Thymus (tissue), 11 donors: ENCODE measurements around the gene NDST3. TPM values are rescaled to one million over a fixed set of nuclear protein-coding genes. Genes with fewer than 3 reads are reported as not detected.
"Not testable (repeated sequence)": the region's sequence is repeated elsewhere in the genome, so short reads cannot be mapped to it uniquely, and the experiment has no call there.

Experiments
- DNase-seq, 9 donors: peaks; one replicate each; pipeline ENCODE4 v3.0.0-alpha.2; 2013; ENCODE audit warnings: low spot score in 9 of 9, low read depth in 6 of 9, missing footprints in 1 of 9
- H3K27ac ChIP-seq, 2 donors: one replicate each; pipeline ENCODE4 v1.5.1; 2013; ENCODE audit warnings: control low read depth in 1 of 2, low read depth in 1 of 2, low read length in 1 of 2, mild to moderate bottlenecking in 1 of 2, moderate library complexity in 1 of 2
- H3K27me3 ChIP-seq, 2 donors: one replicate each; pipeline ENCODE4 v1.5.1; 2013; ENCODE audit warnings: low read length in 1 of 2; ENCODE audit not compliant: control insufficient read depth in 2 of 2, insufficient read depth in 1 of 2
- H3K36me3 ChIP-seq, 2 donors: one replicate each; pipeline ENCODE4 v1.5.1; 2013; ENCODE audit warnings: low read length in 1 of 2, mild to moderate bottlenecking in 1 of 2, moderate library complexity in 1 of 2; ENCODE audit not compliant: control insufficient read depth in 2 of 2, insufficient read depth in 2 of 2
- H3K4me1 ChIP-seq, 2 donors: one replicate each; pipeline ENCODE4 v1.5.1; 2013; ENCODE audit warnings: low read length in 2 of 2; ENCODE audit not compliant: control insufficient read depth in 2 of 2, insufficient read depth in 2 of 2
- H3K4me3 ChIP-seq, 2 donors: one replicate each; pipeline ENCODE4 v1.5.1; 2013; ENCODE audit warnings: low read length in 2 of 2, control low read depth in 1 of 2, mild to moderate bottlenecking in 1 of 2
- H3K9me3 ChIP-seq, 2 donors: one replicate each; pipeline ENCODE4 v1.5.1; 2013; ENCODE audit warnings: low read length in 1 of 2, mild to moderate bottlenecking in 1 of 2; ENCODE audit not compliant: control insufficient read depth in 2 of 2, insufficient read depth in 1 of 2
- WGBS: extraction: QIAGEN DNeasy Blood & Tissue Kit; methylation state at CpG from one replicate; pipeline ENCODE4 v1.1.7; 2013; 5-methylcytosine and 5-hydroxymethylcytosine counted together
- polyA plus RNA-seq: library from polyadenylated mRNA; stranded (reverse); fragments of 200-250 nt; gene quantifications from one replicate; pipeline ENCODE4 v1.2.3, GENCODE V29; 2013
- total RNA-seq: library from RNA; stranded (reverse); fragments of 120-200 nt; gene quantifications from one replicate; pipeline ENCODE4 v1.2.4, GENCODE V29; 2013
- donor health status: healthy.

NDST3 gene
- total and polyA plus RNA-seq, 2 donors = 1.0 to 5.7 TPM

DNA sequence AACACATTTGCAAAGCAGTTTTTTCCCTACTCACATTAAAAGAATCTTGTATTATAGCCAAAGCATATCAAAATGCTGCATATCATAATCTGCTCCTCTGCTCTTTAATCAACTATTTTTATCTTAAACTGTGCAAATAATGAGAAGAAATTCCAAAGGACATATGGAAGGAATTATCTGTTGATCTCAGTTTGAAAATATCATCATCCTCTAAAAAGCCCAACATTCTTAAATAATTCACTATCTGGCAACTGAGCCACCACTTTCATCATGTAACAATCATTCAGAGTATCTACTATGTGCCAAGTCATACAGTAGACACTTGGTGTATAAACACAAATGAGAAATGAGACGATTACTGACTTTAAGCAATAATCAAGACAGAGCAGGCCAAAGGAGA lies 255.5 kb downstream of the NDST3 start:
- no peak for DNase-seq
- 93% methylated on average over 1 of the region's 1 CpG for WGBS

DNA sequence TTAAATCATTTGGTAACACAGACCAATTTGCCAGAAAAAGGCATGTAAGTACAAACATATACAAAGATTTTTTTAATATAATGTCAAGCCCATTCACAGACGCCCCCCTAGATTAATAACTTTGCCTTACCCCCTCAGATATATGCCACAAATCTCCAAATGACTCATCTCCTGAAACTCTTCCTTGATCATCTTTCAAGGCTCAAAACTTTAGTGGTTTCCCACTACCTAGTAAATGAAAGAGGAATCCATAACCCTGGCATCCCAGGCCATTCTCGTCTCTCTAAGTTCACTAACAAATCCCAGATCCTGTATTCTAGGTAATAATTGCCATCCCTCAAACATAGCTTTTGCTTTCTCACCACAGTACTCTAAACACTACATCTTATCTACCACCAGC lies 256.7 kb downstream of the NDST3 start:
- no peak for DNase-seq
- H3K27me3 ChIP-seq = no peaks in the 10 kb centered on the region
- 92% methylated on average over 2 of the region's 2 CpGs for WGBS
- H3K4me1 ChIP-seq = no peaks in the 10 kb centered on the region
- H3K36me3 ChIP-seq = no peaks in the 10 kb centered on the region
- H3K9me3 ChIP-seq = no peaks in the 10 kb centered on the region
- H3K27ac ChIP-seq = no peak overlapping the region
- H3K4me3 ChIP-seq = no peak overlapping the region

More for the DNA sequence above, 255.5 kb downstream of the NDST3 start:
- Histone ChIP-seq H3K27ac (no peak overlapping the region), H3K9me3 (no peaks in the 10 kb centered on the region), H3K4me1 (no peaks in the 10 kb centered on the region), H3K27me3 (no peaks in the 10 kb centered on the region), H3K36me3 (no peaks in the 10 kb centered on the region), H3K4me3 (no peak overlapping the region)

DNA sequence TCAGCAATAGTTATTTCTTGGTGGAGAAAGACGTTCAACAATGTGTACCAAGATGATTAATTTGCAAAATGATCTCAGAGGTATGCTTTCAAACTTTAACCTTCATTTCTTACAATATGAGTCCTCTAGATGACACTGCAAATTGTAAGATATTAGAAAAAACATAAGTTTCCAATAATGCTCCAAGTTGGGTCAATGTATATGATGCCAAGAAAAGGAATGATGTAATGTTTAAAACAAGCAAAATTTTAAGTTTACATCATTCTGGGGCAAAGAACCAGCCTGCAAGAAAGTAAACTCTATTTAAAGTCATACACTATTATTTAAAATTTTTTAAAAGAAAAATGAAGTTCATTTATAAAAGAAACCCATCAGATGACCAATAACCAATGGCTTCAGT lies 262.4 kb downstream of the NDST3 start:
- no peaks in the 10 kb centered on the region for H3K27me3 ChIP-seq
- H3K4me3 ChIP-seq = no peak overlapping the region
- H3K36me3 ChIP-seq = no peaks in the 10 kb centered on the region
- no peaks in the 10 kb centered on the region for H3K4me1 ChIP-seq
- H3K27ac ChIP-seq = no peak overlapping the region
- 99% methylated on average over 1 of the region's 1 CpG for WGBS
- no peaks in the 10 kb centered on the region for H3K9me3 ChIP-seq
- no peak for DNase-seq

DNA sequence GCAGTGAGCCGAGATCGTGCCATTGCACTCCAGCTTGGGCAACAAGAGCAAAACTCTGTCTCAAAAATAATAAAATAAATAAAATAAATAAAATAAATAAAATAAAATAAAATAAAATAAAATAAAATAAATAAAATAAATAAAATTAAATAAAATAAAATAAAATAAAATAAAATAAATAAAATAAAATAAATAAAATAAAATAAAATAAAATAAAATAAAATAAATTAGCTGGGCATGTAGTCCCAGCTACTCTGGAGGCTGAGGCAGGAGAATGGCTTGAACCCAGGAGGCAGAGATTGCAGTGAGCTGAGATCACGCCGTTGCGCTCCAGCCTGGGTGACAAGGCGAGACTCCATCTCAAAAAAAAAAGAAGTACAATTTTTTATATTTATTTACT lies 265.3 kb downstream of the NDST3 start:
- 97% methylated on average over 6 of the region's 6 CpGs for WGBS
- H3K4me1 ChIP-seq, H3K27ac ChIP-seq, DNase-seq, H3K4me3 ChIP-seq, H3K36me3 ChIP-seq, H3K27me3 ChIP-seq, H3K9me3 ChIP-seq: not testable (repeated sequence)

DNA sequence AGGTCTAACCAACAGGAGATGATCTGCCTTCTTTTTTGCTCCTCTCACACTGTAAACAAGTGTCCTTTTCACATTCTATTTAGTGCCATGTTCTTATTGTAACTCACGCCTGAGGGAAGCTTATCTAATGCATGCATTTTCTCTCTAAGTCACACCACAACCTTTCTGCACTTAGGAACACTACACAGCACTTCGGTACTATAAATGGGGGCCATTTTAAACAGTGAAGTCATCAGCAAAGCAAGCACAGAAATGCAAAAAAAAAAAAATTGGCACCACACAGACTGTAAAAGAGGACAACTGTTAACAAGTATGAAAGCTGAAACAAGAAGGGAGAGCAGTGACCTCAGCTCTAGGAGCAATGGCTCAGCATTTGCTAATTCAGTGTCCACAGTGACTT lies 273.4 kb downstream of the NDST3 start:
- no peak overlapping the region for H3K27ac ChIP-seq
- no peaks in the 10 kb centered on the region for H3K4me1 ChIP-seq
- no peaks in the 10 kb centered on the region for H3K36me3 ChIP-seq
- no peak for DNase-seq
- no peaks in the 10 kb centered on the region for H3K9me3 ChIP-seq
- no peaks in the 10 kb centered on the region for H3K27me3 ChIP-seq
- 90% methylated on average over 2 of the region's 2 CpGs for WGBS
- H3K4me3 ChIP-seq = no peak overlapping the region
